RPMI7951 (cell line): ENCODE data around the gene CMTM4. TPM values are rescaled to one million over a fixed set of nuclear protein-coding genes. Genes with fewer than 3 reads are reported as not detected.
"Not testable (repeated sequence)": the region's sequence is repeated elsewhere in the genome, so short reads cannot be mapped to it uniquely, and the experiment has no call there.

ENCODE experiments used
- DNase-seq: peaks from one replicate; pipeline ENCODE4 v3.0.0-alpha.2; 2012; ENCODE audit warnings: low read depth
- total RNA-seq: library from RNA; depleted of rRNA; stranded (reverse); fragments of >200 nt; shearing (Covaris generic); gene quantifications from 2 replicates; pipeline ENCODE4 v1.2.3, GENCODE V29; 2014

The CMTM4 gene
- total RNA-seq, 1 experiment from 2014 or later, result 20.5 TPM

DNA sequence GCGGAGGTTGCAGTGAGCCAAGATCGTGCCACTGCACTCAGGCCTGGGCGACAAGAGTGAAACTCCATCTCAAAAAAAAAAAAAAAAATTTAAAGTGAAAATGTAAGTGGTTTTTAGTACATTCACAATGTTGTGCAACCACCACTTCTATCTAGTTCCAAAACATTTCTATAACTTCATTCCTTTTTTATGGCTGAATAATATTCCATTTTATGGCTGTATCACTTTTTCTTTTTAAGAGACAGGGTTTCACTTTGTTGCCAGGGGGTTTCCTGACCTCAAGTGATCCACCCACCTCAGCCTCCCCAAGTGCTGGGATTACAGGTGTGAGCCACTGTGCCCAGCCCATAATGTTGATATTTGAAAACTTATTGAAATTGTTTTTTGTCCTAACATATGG lies 103.7 kb downstream of the CMTM4 start:
- no peak for DNase-seq

DNA sequence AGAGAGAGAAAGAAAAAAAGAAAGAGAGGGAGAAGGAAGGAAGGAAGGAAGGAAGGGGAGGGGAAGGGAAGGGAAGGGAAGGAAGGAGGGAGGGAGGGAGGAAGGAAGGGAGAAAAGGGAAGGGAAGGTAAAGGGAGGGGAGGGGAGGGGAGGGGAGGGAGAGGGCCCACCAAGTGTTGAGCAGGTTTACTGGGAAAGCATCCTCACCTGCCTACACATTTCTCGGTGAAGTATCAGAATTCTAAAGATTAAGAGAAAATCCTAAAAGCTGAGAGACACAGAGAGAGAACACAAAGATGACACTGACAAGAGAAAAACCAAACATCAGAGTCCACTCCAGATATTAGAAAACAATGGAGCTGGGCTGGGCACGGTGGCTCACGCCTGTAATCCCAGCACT lies 104.3 kb downstream of the CMTM4 start:
- DNase-seq, result no peak

DNA sequence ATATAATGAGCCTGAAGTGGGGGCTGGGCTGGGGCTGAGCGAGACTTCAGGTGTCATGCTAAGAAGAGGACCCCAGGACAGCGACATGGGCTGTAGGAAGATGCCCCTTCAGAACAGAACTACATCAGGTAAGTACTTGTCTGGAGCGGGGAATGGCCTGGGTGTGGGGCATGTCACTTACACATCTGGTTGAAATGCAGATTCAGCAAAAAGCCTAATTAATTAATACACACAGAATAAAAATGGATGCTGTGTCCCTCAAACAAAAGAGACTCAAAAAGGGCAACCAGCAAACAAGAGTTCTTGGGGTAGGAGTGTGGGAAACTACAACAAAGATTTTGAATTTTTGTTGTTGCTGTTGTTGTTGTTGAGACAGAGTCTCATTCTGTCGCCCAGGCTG lies 105.5 kb downstream of the CMTM4 start:
- DNase-seq, result no peak

DNA sequence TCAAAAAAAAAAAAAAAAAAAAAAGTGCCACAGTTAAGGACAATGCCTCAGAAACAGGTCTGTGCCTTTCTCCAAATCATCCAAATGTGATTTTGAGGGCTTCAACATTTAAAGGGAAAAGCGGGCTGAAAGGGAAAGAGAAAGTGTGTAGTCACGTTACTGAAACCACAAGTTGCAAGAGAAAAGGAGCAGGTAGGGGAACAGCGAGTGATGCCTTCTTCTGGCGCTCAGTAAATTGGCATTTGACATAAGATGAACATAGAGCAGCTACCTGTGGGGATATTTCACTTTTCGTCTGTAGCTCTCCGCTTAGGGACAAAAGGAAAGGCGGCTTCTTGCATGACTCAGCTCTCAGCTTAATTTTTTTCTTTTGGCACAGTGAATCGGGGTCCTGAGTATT lies 106.2 kb downstream of the CMTM4 start:
- no peak for DNase-seq

DNA sequence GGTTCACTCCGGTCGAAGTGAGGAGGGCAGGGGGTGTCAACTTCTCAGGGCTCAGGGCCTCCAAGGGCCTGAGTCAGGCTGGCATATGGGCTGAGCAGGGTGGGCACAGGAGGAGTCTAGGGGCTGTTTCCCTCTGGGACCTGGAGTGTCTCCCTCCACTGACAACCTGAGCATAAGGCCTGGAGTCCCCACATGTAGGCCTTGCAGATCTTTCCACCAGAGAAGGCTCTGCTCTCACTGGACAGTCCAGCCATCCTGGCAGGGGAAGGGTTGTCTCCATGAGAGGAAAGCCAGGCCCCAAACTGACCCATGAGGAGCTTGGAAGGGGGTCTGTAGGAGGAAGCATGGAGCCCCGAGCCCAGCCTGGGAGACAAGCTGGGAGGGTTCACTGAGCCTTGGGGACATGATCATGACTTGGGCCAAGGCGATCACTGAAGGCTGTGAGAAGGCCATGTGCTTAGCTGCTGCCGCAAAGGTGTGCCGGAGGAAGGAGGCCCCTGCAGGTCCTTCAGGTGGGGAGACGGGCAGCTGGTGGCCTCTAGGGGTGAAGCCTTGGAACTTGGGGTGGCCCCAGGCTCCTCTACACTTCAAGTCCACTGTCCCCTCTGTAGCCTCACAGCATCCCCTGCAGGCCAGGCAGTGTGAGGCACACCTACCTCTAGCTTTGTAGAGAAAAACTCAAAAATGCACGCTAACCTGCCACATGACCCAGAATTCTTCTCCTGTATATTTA lies 107.4 kb downstream of the CMTM4 start:
- peak; percentile 35 for DNase-seq

DNA sequence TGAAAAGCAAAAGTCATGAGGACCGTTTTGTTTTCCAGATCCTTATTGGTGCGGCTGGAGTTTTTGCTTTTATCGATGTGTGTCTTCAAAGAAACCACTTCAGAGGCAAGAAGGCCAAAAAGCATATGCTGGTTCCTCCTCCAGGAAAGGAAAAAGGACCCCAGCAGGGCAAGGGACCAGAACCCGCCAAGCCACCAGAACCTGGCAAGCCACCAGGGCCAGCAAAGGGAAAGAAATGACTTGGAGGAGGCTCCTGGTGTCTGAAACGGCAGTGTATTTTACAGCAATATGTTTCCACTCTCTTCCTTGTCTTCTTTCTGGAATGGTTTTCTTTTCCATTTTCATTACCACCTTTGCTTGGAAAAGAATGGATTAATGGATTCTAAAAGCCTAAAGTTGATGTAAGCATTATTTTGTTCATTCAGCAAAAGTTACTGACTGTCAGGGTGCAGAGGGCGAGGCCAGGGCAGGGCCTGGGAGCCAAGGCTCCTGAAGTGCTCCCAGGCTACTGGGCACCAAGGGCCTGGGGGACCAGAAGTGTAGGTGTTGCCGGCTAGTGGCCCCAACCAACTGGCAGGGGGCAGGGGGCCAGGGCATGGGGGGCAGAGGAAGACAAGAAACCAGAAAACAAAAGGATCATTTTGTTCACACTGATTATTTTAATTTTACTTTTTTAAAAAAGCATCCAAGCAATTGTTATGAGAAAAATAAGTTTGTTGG lies 108.5 kb downstream of the CMTM4 start:
- peak; percentile 17 for DNase-seq

DNA sequence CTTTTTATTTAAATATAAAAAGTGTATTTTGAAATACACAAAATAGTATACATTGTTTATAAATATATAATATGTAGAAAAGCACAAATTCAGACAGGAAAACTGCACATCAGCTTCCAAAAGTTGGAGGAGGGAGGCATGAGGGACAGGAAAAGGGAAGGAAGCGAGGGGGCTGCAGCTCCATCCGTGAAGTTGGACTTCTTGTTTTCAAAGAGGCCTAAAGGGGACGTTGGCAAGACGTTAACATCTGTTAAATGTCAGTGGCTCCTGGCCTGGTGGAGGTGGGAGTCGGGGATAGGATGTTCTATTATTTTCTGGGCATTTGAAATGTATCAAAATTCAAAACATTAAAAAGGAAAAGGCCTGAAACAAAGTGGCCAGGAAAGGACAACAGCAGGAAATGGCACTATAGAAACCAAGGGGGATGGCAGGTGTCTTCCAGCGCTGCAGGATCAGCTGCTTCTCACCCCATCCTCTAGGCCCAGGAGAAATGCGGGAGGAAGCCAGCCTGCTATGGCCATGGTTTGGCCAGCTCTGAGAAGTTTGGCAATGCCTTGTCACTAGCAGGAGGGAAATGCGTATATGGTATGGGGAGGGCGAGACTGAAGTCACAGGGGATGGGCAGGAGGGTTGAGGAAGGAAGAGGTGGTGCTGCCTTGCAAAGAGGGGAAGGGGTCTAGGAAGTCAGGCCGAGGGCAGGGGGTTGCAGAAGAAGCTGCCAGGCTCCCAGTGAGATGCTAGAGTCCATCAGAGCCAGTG lies 110.9 kb downstream of the CMTM4 start:
- DNase-seq, result no peak

DNA sequence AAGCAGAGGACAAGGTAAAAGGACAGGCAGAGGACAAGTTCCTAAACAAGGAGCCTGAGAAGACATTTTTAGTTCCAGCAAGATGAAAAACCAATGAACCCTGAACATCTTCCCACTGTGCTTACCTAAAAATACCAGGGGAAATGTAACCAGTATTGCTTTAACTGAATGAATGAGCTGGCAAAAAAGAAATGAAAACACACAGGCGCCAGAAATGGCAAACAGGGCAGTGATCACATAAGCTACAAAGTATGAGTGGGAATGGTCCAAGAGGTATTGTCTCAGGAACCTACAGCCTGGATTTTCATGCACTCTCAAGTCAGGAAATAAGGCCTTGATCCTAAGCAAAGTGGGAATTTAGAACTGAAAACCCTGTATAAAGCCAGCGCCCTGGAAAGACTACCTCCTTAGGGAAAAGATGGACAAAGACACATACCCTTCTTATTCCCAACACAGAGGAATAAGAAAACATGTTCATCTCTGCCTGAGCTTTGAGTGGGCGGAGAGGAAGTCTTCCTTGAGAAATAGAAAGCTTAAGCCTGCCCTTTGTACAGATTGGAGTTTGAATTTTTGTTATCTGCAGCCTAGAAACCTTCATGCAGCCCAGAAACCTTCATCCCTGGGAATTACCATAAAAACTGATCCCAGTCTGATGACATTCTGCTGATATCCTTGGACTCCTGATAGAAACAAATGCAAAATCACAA lies 115.1 kb downstream of the CMTM4 start:
- no peak for DNase-seq

DNA sequence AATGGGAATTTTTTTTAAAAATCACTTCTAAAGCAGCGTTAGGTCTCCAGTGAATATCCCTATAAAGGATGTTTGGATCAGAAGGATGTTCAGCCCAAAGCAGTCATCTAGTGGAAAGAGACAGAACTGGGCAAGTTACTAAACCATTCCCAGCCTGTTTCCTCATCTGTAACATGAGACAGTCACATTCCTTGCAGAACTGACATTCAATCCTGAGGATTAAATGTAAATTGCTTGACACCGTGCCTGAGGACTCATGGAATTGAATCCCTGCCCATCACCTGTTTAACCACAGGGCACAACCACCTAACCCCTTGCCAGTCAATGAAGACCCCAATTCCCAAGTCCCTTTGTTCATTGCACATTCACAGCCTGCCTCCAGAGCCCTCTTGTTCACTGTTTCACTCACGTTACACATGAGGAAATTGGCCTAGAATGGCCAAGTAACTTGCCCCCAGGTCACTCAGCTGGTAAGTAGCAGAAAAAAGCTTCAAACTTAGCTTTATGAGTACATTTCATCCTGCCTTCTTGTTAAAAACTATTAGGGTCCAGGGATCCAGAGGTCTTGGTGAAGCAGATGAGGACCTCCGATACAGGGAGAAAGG lies 115.8 kb downstream of the CMTM4 start:
- DNase-seq, result peak; percentile 56

DNA sequence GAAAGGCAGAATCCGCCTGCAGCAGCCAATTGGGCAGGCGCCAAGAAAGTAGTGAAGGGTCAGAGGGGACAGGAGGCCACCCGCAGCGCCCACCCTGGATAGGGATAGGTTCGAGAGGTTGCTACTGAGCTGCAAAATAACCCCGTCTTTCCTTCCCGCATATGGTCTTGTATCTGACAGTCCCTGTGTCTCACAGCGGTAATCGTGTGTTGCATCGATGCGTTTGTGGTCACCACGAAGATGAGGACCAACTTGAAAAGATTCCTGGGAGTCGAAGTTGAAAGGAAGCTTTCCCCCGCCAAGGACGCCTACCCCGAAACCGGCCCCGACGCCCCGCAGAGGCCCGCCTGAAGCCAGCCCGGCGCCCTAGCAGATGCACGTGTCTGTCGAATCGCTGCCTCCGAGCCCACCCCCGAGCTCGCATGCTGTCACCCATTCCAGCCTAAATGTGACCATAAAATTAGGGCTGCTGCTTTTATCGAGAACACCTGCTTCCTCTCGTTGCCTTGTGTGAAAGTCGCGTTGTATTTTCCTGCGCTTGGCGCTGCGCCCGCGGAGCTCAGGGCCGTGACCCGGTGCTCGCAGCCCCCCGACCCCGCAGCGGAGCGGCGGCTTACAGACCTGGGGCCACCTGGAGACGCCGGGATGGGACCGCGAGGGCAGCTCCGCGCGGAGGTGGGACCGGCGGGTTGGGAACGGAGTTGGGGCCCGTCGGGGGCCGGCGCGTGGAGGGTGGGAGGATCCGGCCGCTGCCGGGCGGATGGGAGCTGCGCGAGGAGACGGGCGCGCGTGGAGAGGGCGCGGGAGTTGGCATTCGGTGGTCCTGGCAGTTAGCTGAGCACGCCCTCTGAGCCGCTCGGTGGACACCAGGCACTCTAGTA lies 117.7 kb downstream of the CMTM4 start, which contains the start of gene CMTM2:
Gene CMTM2, plus strand, starts transcription at position 813 of the 881 bp plus-strand sequence. CDS start 145 bp downstream, outside the sequence.
- DNase-seq, result no peak

DNA sequence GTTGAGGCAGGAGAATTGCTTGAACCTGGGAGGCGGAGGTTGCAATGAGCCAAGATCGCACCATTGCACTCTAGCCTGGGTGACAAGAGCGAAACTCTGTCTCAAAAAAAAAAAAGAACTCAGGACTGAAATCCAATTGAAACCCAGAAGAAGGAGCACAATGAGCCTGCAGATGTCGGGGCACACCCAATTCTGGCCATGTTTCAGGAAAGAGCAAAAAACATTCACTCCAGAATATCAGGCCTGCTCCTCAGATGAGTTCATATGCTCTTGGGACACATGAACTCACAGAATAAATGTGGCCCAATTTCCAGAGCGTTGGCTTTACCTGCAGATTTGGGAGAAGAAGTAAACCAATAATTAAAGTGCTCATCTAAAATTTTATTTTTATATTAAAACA lies 120.2 kb downstream of the CMTM4 start:
- no peak for DNase-seq

DNA sequence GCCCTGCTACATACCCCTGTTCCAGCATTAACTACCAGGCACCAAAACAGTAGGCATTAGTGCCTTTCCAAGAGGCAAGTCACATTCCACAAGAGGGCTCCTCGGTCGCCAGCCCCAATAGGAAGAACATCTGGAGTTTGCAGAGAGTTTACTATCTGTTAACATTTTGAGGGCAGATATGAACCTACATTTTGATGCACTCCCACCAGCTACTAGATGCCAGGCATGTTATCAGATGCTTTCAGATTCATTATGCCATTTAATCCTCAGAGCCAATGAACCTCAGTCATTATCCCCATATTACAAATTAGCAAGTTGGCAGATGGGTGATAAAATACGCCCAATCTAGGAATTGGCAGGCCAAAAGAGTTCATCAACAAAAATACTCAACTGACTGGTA lies 121.5 kb downstream of the CMTM4 start:
- DNase-seq, result no peak

DNA sequence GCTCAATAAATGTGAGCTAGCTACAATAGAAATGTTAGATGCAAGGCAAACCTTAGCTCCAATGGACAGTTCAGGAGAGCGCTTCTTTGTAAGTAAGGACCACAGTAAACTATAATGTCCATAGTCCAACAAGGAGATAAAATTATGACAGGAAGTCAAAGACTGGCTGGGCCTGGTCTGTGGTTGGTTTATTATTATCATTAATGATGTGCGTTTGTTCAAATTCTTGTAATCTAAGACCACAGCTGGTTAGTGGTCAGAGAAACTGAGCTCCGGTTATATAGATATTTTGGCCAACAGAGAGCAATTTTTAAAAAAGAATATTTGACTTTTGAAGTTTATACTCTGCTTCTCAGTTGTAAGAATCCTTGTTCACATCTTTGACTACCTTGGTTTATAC lies 122.0 kb downstream of the CMTM4 start:
- no peak for DNase-seq

DNA sequence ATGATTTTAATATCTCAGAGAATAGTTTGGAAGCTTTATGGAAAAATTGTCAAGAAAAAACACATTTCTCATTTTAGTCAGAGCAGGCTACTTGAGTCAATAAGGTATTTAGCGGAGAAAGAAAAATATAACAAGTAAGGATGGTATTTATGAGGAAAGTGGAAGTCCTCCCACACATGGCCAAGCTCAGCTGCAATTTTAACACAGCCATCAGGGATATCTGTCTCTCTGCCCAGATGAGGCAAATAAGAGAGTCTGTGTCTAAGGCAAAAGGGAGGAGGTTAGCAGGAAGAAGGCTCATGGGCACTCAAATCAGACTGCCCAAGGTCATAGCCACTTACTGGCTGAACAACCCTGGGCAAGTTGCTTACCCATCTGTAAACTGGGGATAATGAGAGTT lies 122.5 kb downstream of the CMTM4 start:
- no peak for DNase-seq

DNA sequence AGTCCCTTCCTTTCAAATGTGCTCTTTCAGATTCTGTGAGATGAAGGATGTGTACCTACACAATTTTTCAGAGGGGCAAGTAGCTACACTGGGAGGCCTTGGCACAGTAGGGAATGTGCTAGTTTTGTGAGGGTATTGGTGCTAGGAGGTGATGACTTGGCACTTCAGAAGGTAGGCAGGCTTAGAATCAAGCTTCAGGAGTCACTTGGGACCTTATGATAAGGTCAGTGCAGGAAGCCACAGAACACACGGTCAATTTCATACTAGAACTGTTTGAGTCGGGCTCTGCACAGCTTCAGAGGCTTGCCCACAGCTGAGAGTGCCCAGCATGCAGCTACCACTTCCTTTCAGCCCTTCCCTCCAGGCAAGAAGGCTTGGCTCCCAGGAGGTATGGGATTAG lies 124.2 kb downstream of the CMTM4 start:
- peak; percentile 37 for DNase-seq

DNA sequence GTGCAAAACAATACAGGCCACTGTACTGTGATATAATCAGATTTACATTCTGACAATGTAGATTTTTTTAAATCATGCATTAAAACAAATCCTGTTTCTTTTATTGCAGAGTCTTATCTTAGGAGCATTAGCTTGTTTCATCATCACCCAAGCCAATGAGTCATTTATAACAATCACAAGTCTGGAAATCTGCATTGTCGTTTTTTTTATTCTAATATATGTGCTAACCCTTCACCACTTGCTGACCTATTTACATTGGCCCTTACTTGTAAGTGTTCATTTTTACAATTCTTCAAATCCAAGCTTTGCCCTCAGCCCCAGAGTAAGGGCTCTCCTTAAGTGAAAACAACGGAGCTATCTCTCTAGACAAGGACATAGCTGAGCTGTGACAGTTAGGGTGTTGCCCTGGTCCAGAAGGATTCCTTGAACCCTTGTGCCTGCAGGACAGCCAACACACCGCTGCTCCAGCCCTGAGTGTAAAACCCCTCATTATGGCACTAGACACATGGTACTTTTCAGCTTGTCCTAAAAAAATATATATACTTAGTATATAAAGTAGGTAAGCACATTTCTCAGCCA lies 126.6 kb downstream of the CMTM4 start:
- peak; percentile 44 for DNase-seq

DNA sequence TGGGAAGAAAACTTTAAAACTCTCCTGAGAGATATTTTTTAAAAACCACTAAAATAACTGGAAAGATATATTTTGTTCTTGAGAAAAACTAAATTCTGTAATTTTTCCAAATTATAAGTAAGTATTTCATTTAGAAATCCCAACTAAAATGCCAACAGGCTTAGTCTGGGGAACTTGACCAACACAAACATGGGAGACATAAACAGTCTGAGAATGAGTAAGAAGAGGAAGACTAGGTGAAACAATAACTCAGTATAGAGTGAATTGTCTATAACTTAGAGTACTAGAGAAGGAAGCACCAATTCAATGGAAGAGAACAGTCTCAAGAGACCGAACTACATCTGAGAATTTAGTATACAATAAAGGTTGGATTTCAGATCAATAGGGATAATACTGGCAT lies 127.4 kb downstream of the CMTM4 start:
- peak; percentile 28 for DNase-seq

DNA sequence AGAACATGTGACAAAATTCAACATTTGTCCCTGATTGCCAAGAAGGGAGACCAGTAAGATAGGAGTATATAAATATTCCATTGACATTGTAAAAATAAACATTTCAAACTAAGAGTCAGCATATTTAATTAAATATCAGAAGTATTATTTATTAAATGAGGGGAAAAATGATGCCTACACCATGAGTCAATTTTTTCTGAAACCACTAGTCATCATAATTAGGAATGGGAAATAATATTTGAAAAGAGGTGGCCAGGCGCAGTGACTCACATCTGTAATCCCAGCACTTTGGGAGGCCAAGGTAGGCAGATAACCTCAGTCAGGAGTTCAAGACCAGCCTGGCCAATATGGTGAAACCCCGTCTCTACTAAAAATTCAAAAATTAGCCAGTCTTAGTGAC lies 128.2 kb downstream of the CMTM4 start:
- DNase-seq, result no peak

DNA sequence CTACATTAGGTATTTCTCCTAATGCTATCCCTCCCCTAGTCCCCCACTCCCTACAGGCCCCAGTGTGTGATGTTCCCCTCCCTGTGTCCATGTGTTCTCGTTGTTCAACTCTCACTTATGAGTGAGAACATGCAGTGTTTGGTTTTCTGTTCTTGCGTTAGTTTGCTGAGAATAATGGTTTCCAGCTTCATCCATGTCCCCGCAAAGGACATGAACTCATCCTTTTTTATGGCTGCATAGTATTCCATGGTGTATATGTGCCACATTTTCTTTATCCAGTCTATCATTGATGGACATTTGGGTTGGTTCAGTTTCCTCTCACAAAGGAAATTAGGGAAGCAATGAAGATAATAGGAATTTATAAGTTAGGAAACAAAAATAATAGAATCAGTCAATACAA lies 129.3 kb downstream of the CMTM4 start:
- DNase-seq, result not testable (repeated sequence)
